GM12878 (cell line): ENCODE data around the gene TRIM17. TPM values are rescaled to one million over a fixed set of nuclear protein-coding genes. Genes with fewer than 3 reads are reported as not detected.

Experiments used
- ATAC-seq: fragments of 200-7000 bp; cut with Tn5 transposase; 3 replicates; pipeline ENCODE4 v1.9.1; 2020; ENCODE audit warnings: mild to moderate bottlenecking, moderate library complexity
- BruUV-seq: library from RNA; stranded (reverse); fragments of 400-500 nt; replicated peaks from 2 replicates; lab custom pipeline; 2021; lab: Mats Ljungman, UMichigan
- CTCF ChIA-PET: fragments of 300-600 bp; sonication (Branson Sonifier 250); formaldehyde crosslinking; extraction: SDS; loops from one replicate; lab custom pipeline; 2021; ENCODE audit warnings: inconsistent platforms; lab: Yijun Ruan, JAX
- POLR2A ChIA-PET: fragments of 350-600 bp; formaldehyde crosslinking; extraction: SDS; loops from one replicate; lab custom pipeline; 2021; ENCODE audit warnings: inconsistent platforms; lab: Charles Lee
- RAD21 ChIA-PET: fragments of 300-600 bp; sonication (Branson Sonifier 250); formaldehyde crosslinking; loops from one replicate; lab custom pipeline; 2023; ENCODE audit warnings: antibody characterized with exemption; ENCODE audit not compliant: unreplicated experiment; lab: Charles Lee
- SMC1A ChIA-PET: fragments of 300-600 bp; sonication (Branson Sonifier 250); formaldehyde crosslinking; loops from one replicate; lab custom pipeline; 2023; ENCODE audit not compliant: unreplicated experiment, uncharacterized antibody; lab: Charles Lee
- DNase-seq: peaks from one replicate; pipeline ENCODE4 v3.0.0-alpha.2; 2011; ENCODE audit warnings: low read depth, low spot score
- FAIRE-seq: peaks from 3 replicates; lab custom pipeline; 2011; peaks lifted over from hg19 to GRCh38; lab: Jason Lieb, UNC
- H2AFZ ChIP-seq: 2 replicates; pipeline ENCODE4 v1.6.0; 2011; ENCODE audit warnings: low read depth, low read length, control low read depth; ENCODE audit not compliant: control insufficient read depth
- H3K27ac ChIP-seq: 2 replicates; pipeline ENCODE4 v1.5.1; 2011; ENCODE audit warnings: control low read depth; ENCODE audit not compliant: control insufficient read depth, insufficient read depth
- H3K27me3 ChIP-seq, 2 experiments: replicated peaks in 1 of 2; 2 replicates each; pipeline versions ENCODE4 v1.6.0 to v1.6.1; 2011; ENCODE audit warnings: low read length in 1 of 2; ENCODE audit not compliant: control insufficient read depth in 2 of 2, insufficient read depth in 2 of 2
- H3K36me3 ChIP-seq, 2 experiments: 2 replicates each; pipeline ENCODE4 v1.5.1; 2011; ENCODE audit warnings: low read length in 1 of 2; ENCODE audit not compliant: control insufficient read depth in 2 of 2, insufficient read depth in 2 of 2
- H3K4me1 ChIP-seq: 2 replicates; pipeline ENCODE4 v1.6.1; 2011; ENCODE audit warnings: mild to moderate bottlenecking, low read length, moderate library complexity, mixed read lengths; ENCODE audit not compliant: control insufficient read depth, insufficient read depth
- H3K4me2 ChIP-seq: 2 replicates; pipeline ENCODE4 v1.6.0; 2011; ENCODE audit warnings: control low read depth; ENCODE audit not compliant: control insufficient read depth, insufficient read depth
- H3K4me3 ChIP-seq: fragments of 200-600 bp; sonication (generic); 2 replicates; pipeline ENCODE4 v1.5.1; 2016
- H3K79me2 ChIP-seq: 2 replicates; pipeline ENCODE4 v1.6.0; 2011; ENCODE audit warnings: low read length; ENCODE audit not compliant: control insufficient read depth, insufficient read depth
- H3K9ac ChIP-seq: 2 replicates; pipeline ENCODE4 v1.8.0; 2011; ENCODE audit warnings: low read length, control low read depth, mixed read lengths; ENCODE audit not compliant: control insufficient read depth, insufficient read depth
- H3K9me3 ChIP-seq: replicated peaks from 3 replicates; pipeline ENCODE4 v1.5.1; 2011; ENCODE audit warnings: mild to moderate bottlenecking, low read length; ENCODE audit not compliant: control insufficient read depth, insufficient read depth
- H4K20me1 ChIP-seq: 2 replicates; pipeline ENCODE4 v1.6.0; 2011; ENCODE audit not compliant: control insufficient read depth, insufficient read depth
- CHD1 ChIP-seq: IDR thresholded peaks from 2 replicates; pipeline ENCODE4 v1.6.1; 2012; ENCODE audit warnings: low read depth, low read length, improper control_type of control experiment
- DPF2 ChIP-seq: fragments of 450-650 bp; IDR thresholded peaks from 2 replicates; pipeline ENCODE4 v1.6.1; 2017; ENCODE audit warnings: mild to moderate bottlenecking
- GATAD2B ChIP-seq: fragments of 450-650 bp; conservative IDR thresholded peaks from 2 replicates; pipeline ENCODE4 v1.6.1; 2017; ENCODE audit warnings: low read depth, mild to moderate bottlenecking, moderate library complexity
- RUNX3 ChIP-seq: IDR thresholded peaks from 2 replicates; pipeline ENCODE4 v1.6.1; 2012; ENCODE audit warnings: low read length, inconsistent platforms
- SUPT20H ChIP-seq: IDR thresholded peaks from 2 replicates; pipeline ENCODE4 v1.6.1; 2011; ENCODE audit warnings: low read depth, mild to moderate bottlenecking, low read length, moderate library complexity, borderline replicate concordance; ENCODE audit not compliant: control insufficient read depth
- WGBS: methylation state at CpG from one replicate; pipeline ENCODE4 v1.1.6; 2016; ENCODE audit warnings: low lambda C conversion rate; ENCODE audit not compliant: insufficient replicate concordance, insufficient coverage; ENCODE audit errors: missing lambda C conversion rate; 5-methylcytosine and 5-hydroxymethylcytosine counted together
- in situ Hi-C: fragments of 300-500 bp; cut with MboI; formaldehyde crosslinking; loops from 9 replicates; pipeline ENCODE4 v1.14.3; 2018; ENCODE audit warnings: mixed read lengths
- intact Hi-C: fragments of 100-400 bp; cut with micrococcal nuclease; formaldehyde crosslinking; loops from one replicate; pipeline ENCODE4 v1.14.2; 2022; ENCODE audit not compliant: unreplicated experiment
- polyA plus RNA-seq, 11 experiments: library from polyadenylated mRNA; depleted of rRNA in 4 of 11; unstranded in 6 of 11; stranded (reverse) in 5 of 11; fragments of >200 nt; fragmentation: Nextera tagmentation in 4 of 11; fragmentation: Illumina TruSeq in 1 of 11; extraction: Ambion mirVana in 4 of 11; extraction: Trizol in 1 of 11; gene quantifications; 1 replicate in 1 of 11; 2 replicates in 10 of 11; pipeline versions ENCODE4 v1.2.1 to v1.2.3, GENCODE V29; 2011 to 2016; ENCODE audit warnings: inconsistent platforms in 2 of 11, missing spikeins in 2 of 11, low read depth in 1 of 11
- total RNA-seq, 4 experiments: library from RNA; depleted of rRNA in 3 of 4; stranded (reverse); fragments of >200 nt in 3 of 4; fragmentation: Illumina TruSeq in 1 of 4; extraction: Trizol in 1 of 4; gene quantifications; 2 replicates each; pipeline versions ENCODE4 v1.2.1 to v1.2.3, GENCODE V29; 2013 to 2021
- TF ChIP-seq, protein P1 (sequence below): fragments of 450-650 bp; IDR thresholded peaks from 2 replicates; pipeline ENCODE4 v1.6.1; 2017; ENCODE audit warnings: mild to moderate bottlenecking, low read depth, inconsistent platforms; ENCODE audit not compliant: poor library complexity, severe bottlenecking
- TF ChIP-seq, protein P2 (sequence below): fragments of 450-650 bp; IDR thresholded peaks from 2 replicates; pipeline ENCODE4 v1.6.1; 2016; ENCODE audit warnings: mild to moderate bottlenecking

Gene TRIM17
- total and polyA plus RNA-seq, 10 of the 15 experiments (the other 5 are each of a cell fraction or from before 2014, with no cell fraction given) = 0.16 to 0.32 TPM; not detected in 8

DNA sequence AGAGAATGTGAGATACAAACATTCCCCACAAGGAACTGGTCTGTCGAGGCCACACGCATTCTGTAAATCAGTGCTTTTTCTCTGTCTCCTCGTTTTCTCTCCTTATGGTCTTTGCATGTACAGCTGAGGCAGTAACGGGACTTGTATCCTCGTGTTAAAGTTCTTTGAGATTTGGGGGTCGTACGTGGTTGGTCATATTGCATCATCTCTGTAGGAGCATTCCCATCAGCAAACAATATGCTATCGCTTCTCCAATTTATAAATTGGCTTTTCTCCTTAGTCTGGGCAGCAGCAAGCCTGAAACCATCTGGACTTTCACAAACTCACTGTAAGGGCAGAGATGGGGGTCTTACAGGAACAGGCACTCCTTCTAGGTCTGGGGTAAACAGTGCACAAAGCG lies 13.0 kb upstream of the TRIM17 start:
- ChIA-PET CTCF (no interaction called here), SMC1A (no interaction called here), RAD21 (no interaction called here), POLR2A (no interaction called here)
- H3K9ac ChIP-seq = no peak overlapping the region
- no peaks in the 10 kb centered on the region for H3K36me3 ChIP-seq
- no peaks in the 10 kb centered on the region for H3K9me3 ChIP-seq
- no peaks in the 10 kb centered on the region for H3K79me2 ChIP-seq
- H4K20me1 ChIP-seq = no peaks in the 10 kb centered on the region
- H3K4me1 ChIP-seq = no peaks in the 10 kb centered on the region
- BruUV-seq = no TSS peak
- ATAC-seq (no peak), DNase-seq (no peak)
- no peaks in the 10 kb centered on the region; a peak in 1 of 4 replicates for H3K27me3 ChIP-seq
- in situ Hi-C loops = no loop called here
- TF ChIP-seq SUPT20H = no peak
- TF ChIP-seq, protein P1, sequence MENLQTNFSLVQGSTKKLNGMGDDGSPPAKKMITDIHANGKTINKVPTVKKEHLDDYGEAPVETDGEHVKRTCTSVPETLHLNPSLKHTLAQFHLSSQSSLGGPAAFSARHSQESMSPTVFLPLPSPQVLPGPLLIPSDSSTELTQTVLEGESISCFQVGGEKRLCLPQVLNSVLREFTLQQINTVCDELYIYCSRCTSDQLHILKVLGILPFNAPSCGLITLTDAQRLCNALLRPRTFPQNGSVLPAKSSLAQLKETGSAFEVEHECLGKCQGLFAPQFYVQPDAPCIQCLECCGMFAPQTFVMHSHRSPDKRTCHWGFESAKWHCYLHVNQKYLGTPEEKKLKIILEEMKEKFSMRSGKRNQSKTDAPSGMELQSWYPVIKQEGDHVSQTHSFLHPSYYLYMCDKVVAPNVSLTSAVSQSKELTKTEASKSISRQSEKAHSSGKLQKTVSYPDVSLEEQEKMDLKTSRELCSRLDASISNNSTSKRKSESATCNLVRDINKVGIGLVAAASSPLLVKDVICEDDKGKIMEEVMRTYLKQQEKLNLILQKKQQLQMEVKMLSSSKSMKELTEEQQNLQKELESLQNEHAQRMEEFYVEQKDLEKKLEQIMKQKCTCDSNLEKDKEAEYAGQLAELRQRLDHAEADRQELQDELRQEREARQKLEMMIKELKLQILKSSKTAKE = no peak
- TF ChIP-seq RUNX3 = no peak
- no peak for TF ChIP-seq DPF2
- TF ChIP-seq GATAD2B = no peak
- TF ChIP-seq CHD1 = no peak
- TF ChIP-seq, all 136 proteins: peak for 0
- Histone ChIP-seq H3K27ac (no peak overlapping the region), H3K4me2 (no peak overlapping the region), H3K4me3 (no peak overlapping the region), H2AFZ (no peak overlapping the region)
- intact Hi-C loops = no loop called here
- WGBS = 25% methylated on average over 9 of the region's 9 CpGs
- FAIRE-seq = no peak

DNA sequence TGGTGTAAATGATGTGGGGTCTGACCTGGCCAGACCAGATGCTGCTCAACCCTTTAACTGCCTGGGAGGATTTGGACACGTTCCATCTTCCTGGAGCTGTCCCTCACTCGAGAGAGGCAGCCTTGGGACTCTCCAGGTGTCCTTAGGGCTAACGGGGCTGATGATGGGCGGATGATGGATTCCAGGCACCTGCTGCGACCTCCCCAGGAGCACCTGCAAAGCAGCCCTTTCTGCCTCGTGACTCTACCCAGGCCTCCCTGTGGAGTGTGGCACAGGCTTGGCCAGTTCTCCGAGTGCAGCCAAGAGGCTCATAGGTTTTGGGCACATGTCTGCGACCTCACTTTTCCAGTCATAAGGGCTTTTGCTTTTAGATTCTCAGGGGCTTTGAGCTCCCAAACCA lies 12.3 kb upstream of the TRIM17 start:
- no peak overlapping the region for H3K4me3 ChIP-seq
- in situ Hi-C loops = no loop called here
- TF ChIP-seq, protein P2, sequence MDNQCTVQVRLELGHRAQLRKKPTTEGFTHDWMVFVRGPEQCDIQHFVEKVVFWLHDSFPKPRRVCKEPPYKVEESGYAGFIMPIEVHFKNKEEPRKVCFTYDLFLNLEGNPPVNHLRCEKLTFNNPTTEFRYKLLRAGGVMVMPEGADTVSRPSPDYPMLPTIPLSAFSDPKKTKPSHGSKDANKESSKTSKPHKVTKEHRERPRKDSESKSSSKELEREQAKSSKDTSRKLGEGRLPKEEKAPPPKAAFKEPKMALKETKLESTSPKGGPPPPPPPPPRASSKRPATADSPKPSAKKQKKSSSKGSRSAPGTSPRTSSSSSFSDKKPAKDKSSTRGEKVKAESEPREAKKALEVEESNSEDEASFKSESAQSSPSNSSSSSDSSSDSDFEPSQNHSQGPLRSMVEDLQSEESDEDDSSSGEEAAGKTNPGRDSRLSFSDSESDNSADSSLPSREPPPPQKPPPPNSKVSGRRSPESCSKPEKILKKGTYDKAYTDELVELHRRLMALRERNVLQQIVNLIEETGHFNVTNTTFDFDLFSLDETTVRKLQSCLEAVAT = no peak
- CTCF ChIA-PET = no interaction called here
- SMC1A ChIA-PET = no interaction called here
- H3K27me3 ChIP-seq = no peaks in the 10 kb centered on the region; a peak in 1 of 4 replicates
- ATAC-seq (no peak), FAIRE-seq (no peak), DNase-seq (no peak)
- intact Hi-C loops = no loop called here
- no peaks in the 10 kb centered on the region for H4K20me1 ChIP-seq
- H3K36me3 ChIP-seq = no peaks in the 10 kb centered on the region
- RAD21 ChIA-PET = no interaction called here
- no peak overlapping the region for H3K4me2 ChIP-seq
- POLR2A ChIA-PET = no interaction called here
- H3K79me2 ChIP-seq = no peaks in the 10 kb centered on the region
- no peaks in the 10 kb centered on the region for H3K9me3 ChIP-seq
- no peak overlapping the region for H2AFZ ChIP-seq
- no peak overlapping the region for H3K9ac ChIP-seq
- WGBS = 12% methylated on average over 8 of the region's 8 CpGs
- no peak overlapping the region for H3K27ac ChIP-seq
- no peaks in the 10 kb centered on the region for H3K4me1 ChIP-seq
- no TSS peak for BruUV-seq
